K562 (cell line): ENCODE measurements around the gene DENND2A. TPM values are rescaled to one million over a fixed set of nuclear protein-coding genes. Genes with fewer than 3 reads are reported as not detected.

ENCODE experiments used
- E2F6 ChIP-seq, 2 experiments: IDR thresholded peaks; 2 replicates each; pipeline ENCODE4 v1.6.1; 2011; ENCODE audit warnings: borderline replicate concordance in 1 of 2, control low read depth in 1 of 2, low read depth in 1 of 2, low read length in 1 of 2, mild to moderate bottlenecking in 1 of 2, mixed read lengths in 1 of 2, moderate library complexity in 1 of 2; ENCODE audit not compliant: insufficient read depth in 1 of 2, insufficient read length in 1 of 2, poor library complexity in 1 of 2, severe bottlenecking in 1 of 2; ENCODE audit errors: extremely low read depth in 1 of 2
- ERF ChIP-seq: fragments of 450-650 bp; formaldehyde crosslinking; IDR thresholded peaks from 2 replicates; pipeline ENCODE4 v1.4.0; 2020; ENCODE audit warnings: mild to moderate bottlenecking, mixed read lengths
- ETV1 ChIP-seq: fragments of 450-650 bp; conservative IDR thresholded peaks from 2 replicates; pipeline ENCODE4 v1.6.1; 2016; ENCODE audit warnings: missing genetic modification characterization, control low read depth, low read depth, missing compliant biosample characterization
- FOXO4 ChIP-seq: fragments of 450-650 bp; formaldehyde crosslinking; IDR thresholded peaks from 2 replicates; pipeline ENCODE4 v1.4.0; 2020; ENCODE audit warnings: mild to moderate bottlenecking, moderate library complexity
- GABPA ChIP-seq: fragments of 200-800 bp; sonication (Bioruptor generic); conservative IDR thresholded peaks from 2 replicates; pipeline ENCODE4 v1.6.1; 2016; ENCODE audit warnings: low read depth, missing genetic modification characterization, missing compliant biosample characterization
- GABPB1 ChIP-seq: sonication (generic); formaldehyde crosslinking; IDR thresholded peaks from 2 replicates; pipeline ENCODE4 v1.8.0; 2022; ENCODE audit warnings: mild to moderate bottlenecking, missing genetic modification reagents
- HDAC8 ChIP-seq: fragments of 450-650 bp; IDR thresholded peaks from 2 replicates; pipeline ENCODE4 v1.6.1; 2016; ENCODE audit warnings: mild to moderate bottlenecking, missing genetic modification characterization, moderate library complexity, missing compliant biosample characterization
- NCOA6 ChIP-seq: fragments of 450-650 bp; IDR thresholded peaks from 2 replicates; pipeline ENCODE4 v1.6.1; 2017; ENCODE audit warnings: mild to moderate bottlenecking
- NR3C1 ChIP-seq: sonication (generic); formaldehyde crosslinking; IDR thresholded peaks from 2 replicates; pipeline ENCODE4 v1.8.1; 2022; ENCODE audit warnings: missing genetic modification reagents
- NR4A1 ChIP-seq, 2 experiments: fragments of 250-450 bp in 1 of 2; fragments of 450-650 bp in 1 of 2; sonication (Bioruptor Pico) in 1 of 2; IDR thresholded peaks; 2 replicates each; pipeline versions ENCODE4 v1.4.0 to v1.6.1; 2016 to 2020; ENCODE audit warnings: mild to moderate bottlenecking in 2 of 2, missing compliant biosample characterization in 1 of 2, missing genetic modification characterization in 1 of 2, moderate library complexity in 1 of 2
- PRDM10 ChIP-seq: fragments of 450-650 bp; IDR thresholded peaks from 2 replicates; pipeline ENCODE4 v1.6.1; 2018; ENCODE audit not compliant: partially characterized antibody
- RBM14 ChIP-seq: fragments of 200-400 bp; formaldehyde crosslinking; IDR thresholded peaks from 2 replicates; pipeline ENCODE4 v1.6.1; 2018; ENCODE audit warnings: low read depth, mild to moderate bottlenecking, low read length, moderate library complexity, borderline replicate concordance; ENCODE audit not compliant: insufficient read depth
- SAP30 ChIP-seq: fragments of 200-600 bp; sonication (generic); IDR thresholded peaks from 2 replicates; pipeline ENCODE4 v1.6.1; 2012; ENCODE audit warnings: borderline replicate concordance, low read depth, mild to moderate bottlenecking, moderate library complexity, low read length, control low read depth, inconsistent platforms; ENCODE audit not compliant: insufficient read depth, poor library complexity, severe bottlenecking
- SMAD4 ChIP-seq: fragments of 250-450 bp; sonication (Bioruptor Pico); conservative IDR thresholded peaks from 2 replicates; pipeline ENCODE4 v1.8.0; 2021; ENCODE audit warnings: inconsistent platforms, mild to moderate bottlenecking, moderate library complexity
- SMARCB1 ChIP-seq: IDR thresholded peaks from 2 replicates; pipeline ENCODE4 v1.6.1; 2011; ENCODE audit warnings: improper control_type of control experiment, low read depth; ENCODE audit not compliant: insufficient read length
- TCF7 ChIP-seq: sonication (generic); IDR thresholded peaks from 2 replicates; pipeline ENCODE4 v1.6.1; 2016; ENCODE audit warnings: antibody characterized with exemption, borderline replicate concordance
- ZBTB1 ChIP-seq: sonication (generic); formaldehyde crosslinking; IDR thresholded peaks from 2 replicates; pipeline ENCODE4 v1.8.1; 2023; ENCODE audit warnings: missing genetic modification reagents, low read depth, mild to moderate bottlenecking, borderline replicate concordance
- ZNF165 ChIP-seq: fragments of 250-450 bp; sonication (Bioruptor Pico); IDR thresholded peaks from 2 replicates; pipeline ENCODE4 v1.4.0; 2020; ENCODE audit warnings: borderline replicate concordance
- ZNF184 ChIP-seq: sonication (generic); formaldehyde crosslinking; IDR thresholded peaks from 2 replicates; pipeline ENCODE4 v1.5.0; 2020; ENCODE audit warnings: missing genetic modification reagents
- ZNF212 ChIP-seq: fragments of 450-650 bp; formaldehyde crosslinking; IDR thresholded peaks from 2 replicates; pipeline ENCODE4 v1.4.0; 2020; ENCODE audit warnings: mild to moderate bottlenecking
- ZNF263 ChIP-seq: sonication (generic); formaldehyde crosslinking; IDR thresholded peaks from 2 replicates; pipeline ENCODE4 v1.8.0; 2022; ENCODE audit warnings: mild to moderate bottlenecking, missing genetic modification reagents, borderline replicate concordance
- polyA plus RNA-seq, 8 experiments: library from polyadenylated mRNA; depleted of rRNA in 4 of 8; stranded (reverse) in 5 of 8; unstranded in 3 of 8; fragments of >200 nt; fragmentation: Nextera tagmentation in 2 of 8; fragmentation: Illumina TruSeq in 1 of 8; extraction: Ambion mirVana in 2 of 8; extraction: Trizol in 1 of 8; gene quantifications; 2 replicates each; pipeline versions ENCODE4 v1.2.1 to v1.2.3, GENCODE V29; 2011 to 2014; ENCODE audit warnings: inconsistent platforms in 1 of 8, missing spikeins in 1 of 8
- total RNA-seq, 7 experiments: library from RNA; depleted of rRNA in 6 of 7; stranded (reverse); fragments of >200 nt in 6 of 7; fragmentation: Illumina TruSeq in 2 of 7; extraction: Trizol in 2 of 7; gene quantifications; 2 replicates each; pipeline versions ENCODE4 v1.2.1 to v1.2.3, GENCODE V29; 2011 to 2021; ENCODE audit warnings: low replicate concordance in 1 of 7

The DENND2A gene
- total and polyA plus RNA-seq, 9 of the 15 experiments (the other 6 are each of a cell fraction or from before 2014, with no cell fraction given): not detected

GRCh38 chr7:140673063-140673773 is 32.6 kb upstream of the DENND2A start (continued):
- no peak for TF ChIP-seq ETV1 (tag)
- TF ChIP-seq PRDM10: peak; percentile 46
- TF ChIP-seq SAP30: peak; percentile 64
- TF ChIP-seq ZBTB1 (CRISPR knock-in tag): peak; percentile 13; the same call in 1 of the 2 replicates
- no peak for TF ChIP-seq ZNF184 (CRISPR knock-in tag)
- peak; percentile 55 for TF ChIP-seq GABPB1
- no peak for TF ChIP-seq ZNF165 (CRISPR knock-in tag)
- TF ChIP-seq FOXO4 (CRISPR knock-in tag): no peak
- TF ChIP-seq E2F6 (IDR thresholded peaks at IDR 0.05; ENCODE audit: borderline replicate concordance in 1 of 2, extremely low read depth in 1 of 2, insufficient read depth in 1 of 2, insufficient read length in 1 of 2, low read depth in 1 of 2, low read length in 1 of 2, poor library complexity in 1 of 2, severe bottlenecking in 1 of 2): peak; percentile 66 to 84
- TF ChIP-seq NR4A1 (CRISPR knock-in tag; IDR thresholded peaks at IDR 0.05): no peak
- TF ChIP-seq NR4A1 (tag; IDR thresholded peaks at IDR 0.05): peak; percentile 38; the same call in 1 of the 2 replicates
- TF ChIP-seq HDAC8 (tag): peak; percentile 79
- no peak for TF ChIP-seq SMARCB1
- no peak for TF ChIP-seq NR3C1 (CRISPR knock-in tag)
- TF ChIP-seq SMAD4 (CRISPR knock-in tag): peak; percentile 74
- TF ChIP-seq ZNF263 (CRISPR knock-in tag): peak; percentile 19; the same call in 1 of the 2 replicates
- TF ChIP-seq TCF7: no peak
- TF ChIP-seq ERF (CRISPR knock-in tag): peak; percentile 74
- no peak for TF ChIP-seq ZNF212 (CRISPR knock-in tag)
- no peak for TF ChIP-seq RBM14
- TF ChIP-seq GABPA (tag): 0 out of 2 replicates have a peak, but pooled peaks have one; percentile 36
- no peak for TF ChIP-seq NCOA6
